GM19468 (cell line): ENCODE results near the gene AFF3.

ENCODE experiments used
- ATAC-seq: cut with Tn5 transposase; IDR thresholded peaks from one replicate; pipeline ENCODE4 v1.9.1; 2021; ENCODE audit warnings: mild to moderate bottlenecking, moderate library complexity, moderate number of reproducible peaks; ENCODE audit not compliant: unreplicated experiment; ENCODE audit errors: extremely low read depth

AFF3 gene

GRCh38 chr2:99903981-99904380 is 238.4 kb downstream of the AFF3 start:
- ATAC-seq: no peak

DNA sequence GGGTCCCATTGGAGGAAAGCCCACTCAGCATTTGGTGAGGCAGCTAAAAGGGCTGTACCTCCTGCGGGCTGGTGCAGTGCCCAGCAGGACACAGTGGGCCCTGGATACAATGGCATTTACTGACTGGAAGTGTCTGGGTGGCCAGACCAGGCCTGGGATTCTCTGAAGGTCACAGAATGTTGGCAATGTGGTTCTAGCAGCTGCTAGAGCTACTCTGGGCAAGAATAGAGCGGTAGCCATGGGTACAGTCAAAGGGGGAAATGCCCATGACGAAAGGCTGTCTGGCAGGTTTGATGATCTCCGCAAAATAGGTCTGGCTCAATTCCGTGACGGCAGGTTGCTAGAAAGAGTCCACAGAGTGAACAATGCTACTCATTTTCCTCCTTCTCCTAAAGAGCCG is 241.8 kb downstream of the AFF3 start:
- ATAC-seq: no peak

DNA sequence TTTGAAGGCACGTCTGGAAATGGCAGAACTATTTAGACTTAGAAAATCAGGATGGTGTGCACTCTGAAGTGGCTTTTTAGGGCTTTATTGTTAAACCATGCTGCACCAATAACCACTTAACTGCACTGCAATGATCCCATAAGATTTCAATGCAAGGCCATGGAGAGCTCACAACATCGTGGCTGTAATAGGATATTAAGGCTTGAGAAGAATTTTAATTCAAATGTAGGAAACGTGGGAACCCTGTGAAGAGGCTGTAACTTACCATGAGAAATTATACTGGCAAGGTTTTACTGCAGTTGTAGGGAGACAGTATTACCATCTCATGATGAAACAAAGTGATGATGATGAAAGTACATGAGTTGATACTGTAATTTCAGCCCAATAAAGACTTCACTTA is 242.5 kb downstream of the AFF3 start:
- no peak for ATAC-seq

DNA sequence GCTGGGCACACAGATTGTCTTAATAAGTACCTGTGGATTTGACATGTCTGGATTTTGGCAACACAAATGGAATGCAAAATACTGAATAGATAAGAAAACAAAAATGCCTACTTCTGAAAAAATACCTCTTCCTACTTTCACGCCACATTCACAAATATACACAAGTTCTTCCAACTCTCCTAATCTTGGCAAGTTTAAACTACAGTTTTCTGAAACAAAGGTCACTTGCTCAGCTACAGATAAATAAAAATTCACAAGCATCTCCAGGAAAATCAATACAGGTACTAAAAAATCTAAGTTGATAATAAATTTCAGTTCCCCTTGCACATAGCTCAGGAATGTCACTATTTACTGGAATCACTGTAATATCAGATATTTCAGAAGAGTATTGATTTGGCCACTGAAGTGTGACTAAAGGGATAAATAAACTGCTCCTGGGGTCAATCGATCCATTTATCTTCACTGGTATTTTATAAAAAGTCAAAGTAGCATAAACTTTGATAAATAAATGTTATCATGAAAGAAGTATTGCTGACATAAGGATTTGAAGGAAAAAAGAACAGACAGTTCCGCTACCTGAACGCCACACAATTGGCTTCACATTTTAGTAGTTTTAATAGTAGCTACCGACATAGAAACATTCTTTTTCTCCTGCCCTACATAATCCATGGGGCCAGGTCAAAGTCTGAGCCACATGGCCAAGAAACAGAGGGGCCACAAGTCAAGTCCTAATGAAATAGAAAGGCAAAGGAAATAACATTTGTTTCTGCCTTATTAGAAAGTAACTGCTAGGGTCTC is 243.1 kb downstream of the AFF3 start:
- no peak for ATAC-seq

DNA sequence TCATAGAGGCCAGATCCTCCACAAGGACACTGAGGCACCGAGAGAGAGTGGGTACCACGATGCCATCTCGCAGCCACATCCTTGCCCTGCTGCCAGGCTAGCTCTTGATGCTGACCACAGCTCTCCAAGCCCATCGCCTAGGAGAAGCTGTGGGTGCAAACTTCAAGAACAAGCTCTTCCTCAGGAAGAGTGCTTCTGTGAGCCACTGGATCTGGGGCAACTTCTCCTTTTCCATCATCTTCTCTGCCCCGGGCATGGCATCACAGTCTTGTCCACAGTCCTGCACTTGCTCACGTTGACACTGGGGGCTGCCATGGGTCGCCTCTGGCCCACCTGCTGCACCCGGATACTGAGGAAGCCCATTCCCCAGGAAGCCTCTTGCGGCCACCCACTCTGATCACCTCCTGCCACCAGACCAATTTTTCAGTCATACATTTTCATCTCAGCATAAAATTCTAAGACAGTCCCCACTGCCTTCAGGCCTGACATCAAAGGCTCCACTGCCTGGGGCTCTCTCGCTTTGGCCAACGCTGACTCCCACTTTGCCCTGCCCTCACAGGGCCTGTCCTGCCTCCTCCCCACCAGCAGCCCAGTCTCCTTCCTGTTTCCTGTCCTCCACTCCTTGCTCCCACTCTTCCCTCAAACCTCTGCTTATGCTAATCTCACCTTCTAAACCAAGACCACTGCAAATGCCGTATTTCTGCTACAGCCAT is 243.9 kb downstream of the AFF3 start:
- ATAC-seq: no peak

- no peak for ATAC-seq
Observed at GRCh38 chr2:99891428-99891780, 251.0 kb downstream of the AFF3 start.

GRCh38 chr2:99890568-99891427 is 251.6 kb downstream of the AFF3 start:
- ATAC-seq: no peak

- no peak for ATAC-seq
Observed at GRCh38 chr2:99888617-99889016, 253.8 kb downstream of the AFF3 start.

- ATAC-seq: no peak
Observed at GRCh38 chr2:99886418-99886817, 256.0 kb downstream of the AFF3 start.

- ATAC-seq: no peak
Observed at GRCh38 chr2:99883358-99883757, 259.0 kb downstream of the AFF3 start.

DNA sequence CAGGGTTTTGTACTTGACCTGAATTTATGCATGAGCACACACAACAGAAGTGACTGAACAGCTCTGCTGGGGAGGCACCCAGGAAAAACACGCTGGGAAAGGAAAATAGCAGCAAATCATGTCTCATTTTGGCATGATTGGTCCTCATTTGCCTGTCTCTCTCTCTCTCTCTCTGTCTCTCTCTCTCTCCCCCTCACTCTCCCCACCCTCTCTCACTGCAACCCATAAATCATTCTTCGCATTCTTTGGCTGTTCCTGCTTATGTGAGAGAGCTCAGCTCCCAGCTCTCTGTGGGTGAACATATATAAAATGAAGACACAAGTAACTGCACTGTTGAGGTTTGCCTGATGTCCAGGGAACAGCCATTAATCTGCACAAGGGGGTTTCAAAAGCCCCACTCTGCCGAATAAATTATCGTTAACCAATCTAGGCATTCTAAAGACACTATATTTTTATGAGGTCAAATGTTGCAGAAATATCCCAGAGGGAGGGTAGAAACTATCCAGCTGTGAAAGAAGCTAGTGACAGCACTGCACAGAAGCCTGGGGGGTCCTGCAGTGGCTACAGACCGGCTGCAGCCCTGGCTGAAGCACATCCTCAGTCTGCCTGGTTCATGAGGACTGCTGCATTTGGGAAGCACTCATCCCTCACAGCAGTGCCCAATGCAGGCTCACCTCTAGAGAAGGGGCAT is 260.3 kb downstream of the AFF3 start:
- ATAC-seq: no peak

- no peak for ATAC-seq
Observed at GRCh38 chr2:99880964-99881294, 261.5 kb downstream of the AFF3 start.

- ATAC-seq: no peak
Observed at GRCh38 chr2:99880148-99880963, 262.0 kb downstream of the AFF3 start.

- no peak for ATAC-seq
Observed at GRCh38 chr2:99879481-99879880, 262.9 kb downstream of the AFF3 start.

DNA sequence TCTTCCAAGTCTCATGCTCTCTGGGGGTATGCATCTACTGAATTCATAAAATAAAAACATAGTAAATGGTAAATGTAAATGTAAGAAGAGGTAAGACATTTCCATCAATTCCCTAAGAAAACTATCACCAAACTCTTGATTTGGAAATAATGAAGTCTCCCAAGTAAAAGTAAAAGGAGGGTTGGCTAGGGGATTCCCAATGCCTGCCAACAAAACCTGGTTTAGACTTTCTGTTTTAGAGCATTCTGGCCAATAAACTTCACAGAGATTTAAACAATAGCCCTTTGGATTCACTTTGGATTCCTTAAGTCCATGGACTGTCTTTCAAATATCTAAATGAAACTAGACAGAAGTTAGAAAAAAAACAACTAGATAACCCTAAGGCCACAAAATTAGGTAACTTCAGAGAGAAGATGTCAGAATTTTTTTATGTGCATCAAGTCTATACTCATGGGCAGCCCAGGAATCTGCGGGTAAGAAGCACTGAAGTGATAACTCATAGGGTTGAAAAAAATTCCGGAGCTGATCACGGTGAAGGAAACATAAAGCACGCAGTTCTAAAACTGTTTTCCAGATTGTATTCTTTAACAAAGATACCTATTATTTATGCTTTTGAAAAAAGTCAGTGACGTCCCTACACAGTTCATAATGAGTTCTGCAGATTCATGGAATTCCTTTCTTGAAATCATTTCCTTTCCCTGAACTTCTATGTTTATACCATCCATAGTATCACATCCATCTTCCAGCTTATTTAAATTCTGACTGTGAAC is 263.6 kb downstream of the AFF3 start:
- no peak for ATAC-seq

GRCh38 chr2:99877963-99878362 is 264.4 kb downstream of the AFF3 start:
- no peak for ATAC-seq

DNA sequence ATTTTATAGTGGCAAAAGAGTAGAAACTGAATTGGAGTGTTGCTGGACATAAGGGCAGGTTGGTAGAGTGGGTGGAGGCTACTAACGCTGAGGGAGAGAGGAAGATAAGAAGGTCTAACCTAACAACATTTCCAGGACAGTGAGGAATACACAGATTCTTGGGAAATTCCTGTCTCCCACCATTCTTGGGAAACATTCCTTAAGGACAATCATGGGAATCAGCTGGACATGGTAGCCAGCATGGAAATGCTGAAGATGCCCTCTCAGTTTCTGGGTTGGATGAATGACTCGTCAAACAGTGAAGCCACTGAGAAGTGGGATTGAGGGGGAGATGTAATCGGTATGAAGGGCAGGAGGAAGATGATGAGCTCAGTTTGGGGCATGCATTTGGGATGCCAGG is 265.4 kb downstream of the AFF3 start:
- no peak for ATAC-seq

- no peak for ATAC-seq
Observed at GRCh38 chr2:99875627-99876201, 266.7 kb downstream of the AFF3 start.

GRCh38 chr2:99868260-99868659 is 274.1 kb downstream of the AFF3 start:
- ATAC-seq: no peak
